Activated T-cell treated with anti-CD3 and anti-CD28 coated beads for 24 hours (primary cell): ENCODE measurements around the gene CECR2.
A peak's percentile ranks its signal among the peaks of the same experiment; 100 is the strongest.

Source experiments
- DNase-seq: peaks from one replicate; pipeline ENCODE4 v3.0.0-alpha.2; 2020; ENCODE audit warnings: low read depth

CECR2 gene

GRCh38 chr22:17470880-17471500 lies 101.7 kb downstream of the CECR2 start:
- DNase-seq = no peak

- DNase-seq = no peak
Observed at GRCh38 chr22:17471886-17472535, 102.8 kb downstream of the CECR2 start.

- no peak for DNase-seq
Observed at GRCh38 chr22:17472932-17473331, 103.7 kb downstream of the CECR2 start.

- no peak for DNase-seq
Observed at GRCh38 chr22:17475318-17476230, 106.3 kb downstream of the CECR2 start.

GRCh38 chr22:17476838-17477237 lies 107.6 kb downstream of the CECR2 start:
- DNase-seq = no peak

GRCh38 chr22:17477391-17477833 lies 108.2 kb downstream of the CECR2 start:
- DNase-seq = no peak

- no peak for DNase-seq
Observed at GRCh38 chr22:17479135-17479534, 109.9 kb downstream of the CECR2 start.

- no peak for DNase-seq
Observed at GRCh38 chr22:17481424-17481823, 112.2 kb downstream of the CECR2 start.

- DNase-seq = no peak
Observed at GRCh38 chr22:17483688-17484372, 114.6 kb downstream of the CECR2 start.

- DNase-seq = no peak
Observed at GRCh38 chr22:17484608-17485007, 115.3 kb downstream of the CECR2 start.

- no peak for DNase-seq
Observed at GRCh38 chr22:17486313-17486712, 117.1 kb downstream of the CECR2 start.

GRCh38 chr22:17486719-17487118 lies 117.5 kb downstream of the CECR2 start:
- DNase-seq = no peak

GRCh38 chr22:17489101-17489500 lies 119.8 kb downstream of the CECR2 start:
- DNase-seq = no peak

GRCh38 chr22:17491090-17491640 lies 121.9 kb downstream of the CECR2 start:
- DNase-seq = no peak

GRCh38 chr22:17492247-17492646 lies 123.0 kb downstream of the CECR2 start:
- no peak for DNase-seq

GRCh38 chr22:17493419-17493981 lies 124.2 kb downstream of the CECR2 start:
- no peak for DNase-seq

- no peak for DNase-seq
Observed at GRCh38 chr22:17496841-17497240, 127.6 kb downstream of the CECR2 start.

- peak; percentile 8 for DNase-seq
Observed at GRCh38 chr22:17501679-17502285, 132.5 kb downstream of the CECR2 start.

- DNase-seq = no peak
Observed at GRCh38 chr22:17508110-17508509, 138.8 kb downstream of the CECR2 start.

- DNase-seq = no peak
Observed at GRCh38 chr22:17512960-17513359, 143.7 kb downstream of the CECR2 start.

GRCh38 chr22:17513612-17514011 lies 144.4 kb downstream of the CECR2 start:
- DNase-seq = no peak
